ENCODE results near the gene KCNK18.

The KCNK18 gene

GRCh38 chr10:117241541-117242462 is 44.5 kb downstream of the KCNK18 start:
- Histone ChIP-seq H3K4me1 (no peaks in the 10 kb centered on the region), H3K36me3 (no peaks in the 10 kb centered on the region), H3K4me3 (ENCODE audit: low read depth, low read length) (peak overlapping the region; percentile 36), H3K9me3 (no peaks in the 10 kb centered on the region), H3K27me3 (peaks cover 6% of the 10 kb centered on the region; the same call in 1 of the 2 replicates)
- DNase-seq = no peak
- TF ChIP-seq CTCF (IDR thresholded peaks at IDR 0.05; ENCODE audit: low read depth, low read length) = no peak

GRCh38 chr10:117242463-117242832 is 45.2 kb downstream of the KCNK18 start:
- H3K4me3 ChIP-seq (ENCODE audit: low read depth, low read length) = no peak overlapping the region
- H3K9me3 ChIP-seq = no peaks in the 10 kb centered on the region
- H3K27me3 ChIP-seq = peaks cover 6% of the 10 kb centered on the region; the same call in 1 of the 2 replicates
- no peaks in the 10 kb centered on the region for H3K4me1 ChIP-seq
- no peak for TF ChIP-seq CTCF (IDR thresholded peaks at IDR 0.05; ENCODE audit: low read depth, low read length)
- no peaks in the 10 kb centered on the region for H3K36me3 ChIP-seq
- DNase-seq = no peak

- no peaks in the 10 kb centered on the region for H3K9me3 ChIP-seq
- no peaks in the 10 kb centered on the region for H3K36me3 ChIP-seq
- no peak overlapping the region for H3K4me3 ChIP-seq (ENCODE audit: low read depth, low read length)
- H3K4me1 ChIP-seq = peaks cover 10% of the 10 kb centered on the region
- H3K27me3 ChIP-seq = no peaks in the 10 kb centered on the region
- no peak for TF ChIP-seq CTCF (IDR thresholded peaks at IDR 0.05; ENCODE audit: low read depth, low read length)
- no peak for DNase-seq
Measured at GRCh38 chr10:117246997-117247671, 49.8 kb downstream of the KCNK18 start.

- no peak for TF ChIP-seq CTCF (IDR thresholded peaks at IDR 0.05; ENCODE audit: low read depth, low read length)
- no peak overlapping the region for H3K4me3 ChIP-seq (ENCODE audit: low read depth, low read length)
- H3K36me3 ChIP-seq = no peaks in the 10 kb centered on the region
- peaks cover 10% of the 10 kb centered on the region for H3K4me1 ChIP-seq
- H3K27me3 ChIP-seq = no peaks in the 10 kb centered on the region
- H3K9me3 ChIP-seq = no peaks in the 10 kb centered on the region
- no peak for DNase-seq
Measured at GRCh38 chr10:117248750-117249465, 51.6 kb downstream of the KCNK18 start.

GRCh38 chr10:117249493-117250093 is 52.3 kb downstream of the KCNK18 start:
- H3K27me3 ChIP-seq = no peaks in the 10 kb centered on the region
- DNase-seq = no peak
- peaks cover 10% of the 10 kb centered on the region for H3K4me1 ChIP-seq
- no peaks in the 10 kb centered on the region for H3K9me3 ChIP-seq
- no peak overlapping the region for H3K4me3 ChIP-seq (ENCODE audit: low read depth, low read length)
- TF ChIP-seq CTCF (IDR thresholded peaks at IDR 0.05; ENCODE audit: low read depth, low read length) = no peak
- H3K36me3 ChIP-seq = no peaks in the 10 kb centered on the region

All from BE2C (cell line).